GM19351 (cell line): Measurements from ENCODE around the gene ZC3H18.
A peak's percentile ranks its signal among the peaks of the same experiment; 100 is the strongest.

Source experiments
- ATAC-seq: cut with Tn5 transposase; IDR thresholded peaks from one replicate; pipeline ENCODE4 v1.9.1; 2021; ENCODE audit warnings: mild to moderate bottlenecking, moderate library complexity; ENCODE audit not compliant: unreplicated experiment

The ZC3H18 gene

GRCh38 chr16:88548985-88549384 lies 21.2 kb upstream of the ZC3H18 start:
- ATAC-seq = no peak

GRCh38 chr16:88549671-88550245 lies 20.4 kb upstream of the ZC3H18 start:
- ATAC-seq = no peak

GRCh38 chr16:88550246-88550661 lies 19.9 kb upstream of the ZC3H18 start:
- ATAC-seq = no peak

- no peak for ATAC-seq
Measured at GRCh38 chr16:88552166-88552565, 18.0 kb upstream of the ZC3H18 start.

GRCh38 chr16:88552815-88553214 lies 17.4 kb upstream of the ZC3H18 start:
- ATAC-seq = no peak

- no peak for ATAC-seq
Measured at GRCh38 chr16:88553739-88554138, 16.5 kb upstream of the ZC3H18 start.

GRCh38 chr16:88554711-88555264 lies 15.4 kb upstream of the ZC3H18 start:
- ATAC-seq = no peak

GRCh38 chr16:88556294-88556988 lies 13.8 kb upstream of the ZC3H18 start:
- no peak for ATAC-seq

DNA sequence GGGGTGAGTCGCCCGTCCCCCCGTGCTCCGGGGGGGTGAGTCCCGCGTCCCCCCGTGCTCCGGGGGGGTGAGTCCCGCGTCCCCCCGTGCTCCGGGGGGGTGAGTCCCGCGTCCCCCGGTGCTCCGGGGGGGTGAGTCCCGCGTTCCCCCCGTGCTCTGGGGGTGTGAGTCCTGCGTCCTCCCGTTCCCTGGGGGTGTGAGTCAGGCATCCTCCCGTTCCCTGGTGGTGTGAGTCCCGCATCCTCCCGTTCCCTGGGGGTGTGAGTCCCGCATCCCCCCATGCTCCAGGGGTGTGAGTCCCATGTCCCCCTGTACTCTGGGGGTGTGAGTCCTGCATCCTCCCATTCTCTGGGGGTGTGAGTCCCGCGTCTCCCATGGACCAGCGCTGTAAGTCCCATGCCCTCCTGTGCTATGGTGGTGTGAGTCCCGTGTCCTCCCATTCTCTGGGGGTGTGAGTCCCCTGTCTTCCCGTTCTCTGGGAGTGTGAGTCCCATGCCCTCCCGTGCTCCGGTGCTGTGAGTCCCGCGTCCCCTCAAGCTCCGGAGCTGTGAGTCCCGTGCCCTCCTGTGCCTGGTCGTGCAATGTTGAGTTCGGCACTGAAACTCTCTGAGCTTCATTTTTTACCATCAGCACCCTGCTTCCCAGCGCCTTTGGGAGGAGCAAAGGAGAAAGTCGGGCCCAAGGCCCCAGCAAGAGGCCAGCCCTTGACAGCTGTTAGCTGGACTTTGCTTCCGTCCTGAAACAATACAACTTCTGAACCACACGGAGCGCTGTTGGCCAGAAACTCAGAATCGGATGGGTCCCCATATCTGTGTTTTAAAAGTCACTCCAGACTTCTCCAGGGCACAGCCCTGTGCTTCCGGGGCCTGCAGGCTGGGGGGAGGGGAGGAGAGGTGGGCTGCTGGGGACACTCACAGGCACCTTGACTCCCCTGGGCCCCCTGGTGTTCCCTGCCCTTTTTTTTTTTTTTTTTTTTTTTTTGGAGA lies 11.5 kb upstream of the ZC3H18 start:
- ATAC-seq = no peak

- ATAC-seq = no peak
Measured at GRCh38 chr16:88560714-88561484, 9.3 kb upstream of the ZC3H18 start.

GRCh38 chr16:88561485-88562359 lies 8.5 kb upstream of the ZC3H18 start:
- ATAC-seq = no peak

- ATAC-seq = no peak
Measured at GRCh38 chr16:88566158-88566557, 4.0 kb upstream of the ZC3H18 start.

DNA sequence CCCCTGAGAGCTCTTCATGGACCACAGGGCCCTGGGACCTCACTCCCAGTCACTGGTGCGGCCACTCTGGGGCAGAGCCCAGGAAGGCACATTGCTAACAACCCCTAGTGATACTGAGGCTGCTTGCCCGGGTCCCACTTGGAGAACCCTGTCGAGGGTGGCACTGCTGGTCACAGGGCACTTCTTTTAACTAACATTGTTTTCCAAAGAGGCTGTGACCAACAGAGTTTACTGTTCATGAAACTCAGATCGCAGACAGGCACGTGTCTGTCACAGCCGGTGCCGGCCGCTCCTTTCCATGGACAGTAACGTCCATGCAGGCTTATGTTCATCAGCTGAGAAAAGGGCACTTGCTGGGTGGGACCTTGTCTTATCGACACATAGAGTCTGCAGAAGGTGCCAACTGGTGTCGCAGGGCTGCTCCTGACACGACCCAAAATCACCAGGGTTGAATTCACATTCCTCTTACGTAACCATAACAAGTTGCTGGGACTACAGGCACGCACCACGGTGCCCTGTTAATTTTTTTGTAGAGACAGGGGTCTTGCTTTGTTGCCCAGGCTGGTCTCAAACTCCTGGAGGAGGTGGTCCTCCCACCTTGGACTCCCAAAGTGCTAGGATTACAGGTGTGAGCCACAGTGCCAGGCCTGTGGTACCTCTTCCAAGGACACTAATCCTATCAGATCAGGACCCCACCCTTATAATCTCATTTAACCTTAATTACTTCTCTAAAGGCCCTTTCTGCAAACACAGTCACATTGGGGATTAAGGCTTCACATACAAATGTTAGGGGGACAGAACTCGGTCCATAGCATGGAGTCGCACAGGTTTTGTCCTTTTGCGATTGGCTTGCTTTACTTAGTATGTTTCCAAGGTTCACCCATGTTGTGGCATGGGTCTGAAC lies 1.2 kb upstream of the ZC3H18 start:
- ATAC-seq = no peak

DNA sequence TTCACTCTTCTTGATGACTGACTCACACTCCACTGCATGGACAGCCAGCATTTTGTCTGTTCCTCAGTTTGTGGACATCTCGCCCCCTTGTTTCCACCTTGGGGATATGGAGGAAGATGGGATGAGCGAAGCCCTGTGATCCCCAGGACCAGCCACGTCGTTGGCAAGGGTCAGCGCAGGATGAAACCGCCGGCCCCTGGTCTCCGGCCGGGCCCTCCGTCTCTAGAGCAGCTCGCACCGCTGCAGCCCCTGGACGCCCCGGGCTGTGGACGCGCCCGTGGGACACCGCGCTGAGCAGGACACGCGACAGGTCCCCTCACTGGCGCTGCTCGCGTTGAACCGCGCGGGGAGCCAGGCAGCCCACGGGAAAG lies 604 bp upstream of the ZC3H18 start:
- peak; percentile 29 for ATAC-seq

- ATAC-seq = peak; percentile 23
Measured at GRCh38 chr16:88570691-88571092, 489 bp downstream of the ZC3H18 start.

DNA sequence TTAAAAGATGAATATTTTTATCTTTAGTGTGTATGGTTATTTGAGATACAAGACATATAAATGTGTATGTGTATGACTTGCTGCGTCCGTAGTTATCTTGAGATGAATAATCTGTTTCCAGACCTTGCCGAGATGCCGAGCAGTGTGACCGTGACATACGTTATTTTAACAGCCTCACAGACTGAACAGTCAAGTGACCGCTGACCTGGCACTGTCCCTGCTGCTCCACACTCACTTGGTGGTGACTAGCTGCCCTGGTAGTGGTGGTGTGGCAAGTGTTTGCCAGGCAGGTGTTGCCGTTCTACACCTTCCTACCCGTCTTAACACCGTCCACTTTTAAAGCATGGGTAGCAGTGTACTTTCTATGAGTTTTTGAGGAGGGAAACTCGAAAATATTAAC lies 5.0 kb downstream of the ZC3H18 start:
- ATAC-seq = no peak

- no peak for ATAC-seq
Measured at GRCh38 chr16:88576307-88576706, 6.1 kb downstream of the ZC3H18 start.

DNA sequence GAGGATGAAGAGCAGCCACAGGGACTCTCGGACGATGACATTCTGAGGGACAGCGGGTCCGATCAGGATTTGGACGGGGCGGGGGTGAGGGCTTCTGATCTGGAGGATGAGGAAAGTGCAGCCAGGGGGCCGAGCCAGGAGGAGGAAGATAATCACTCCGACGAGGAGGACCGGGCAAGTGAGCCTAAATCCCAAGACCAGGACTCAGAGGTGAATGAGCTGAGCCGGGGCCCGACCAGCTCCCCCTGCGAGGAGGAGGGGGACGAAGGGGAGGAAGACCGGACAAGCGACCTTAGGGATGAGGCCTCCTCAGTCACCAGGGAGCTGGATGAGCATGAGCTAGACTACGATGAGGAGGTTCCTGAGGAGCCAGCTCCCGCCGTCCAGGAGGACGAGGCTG lies 7.0 kb downstream of the ZC3H18 start:
- no peak for ATAC-seq
